SH-SY5Y (cell line): ENCODE data around the gene RAB8B.

ENCODE experiments used
- GATA2 ChIP-seq: IDR thresholded peaks from 2 replicates; pipeline ENCODE4 v1.6.1; 2011; ENCODE audit warnings: mild to moderate bottlenecking, low read depth, low read length
- GATA3 ChIP-seq: IDR thresholded peaks from 2 replicates; pipeline ENCODE4 v1.6.1; 2011; ENCODE audit warnings: low read depth, mild to moderate bottlenecking, low read length, moderate library complexity

DNA sequence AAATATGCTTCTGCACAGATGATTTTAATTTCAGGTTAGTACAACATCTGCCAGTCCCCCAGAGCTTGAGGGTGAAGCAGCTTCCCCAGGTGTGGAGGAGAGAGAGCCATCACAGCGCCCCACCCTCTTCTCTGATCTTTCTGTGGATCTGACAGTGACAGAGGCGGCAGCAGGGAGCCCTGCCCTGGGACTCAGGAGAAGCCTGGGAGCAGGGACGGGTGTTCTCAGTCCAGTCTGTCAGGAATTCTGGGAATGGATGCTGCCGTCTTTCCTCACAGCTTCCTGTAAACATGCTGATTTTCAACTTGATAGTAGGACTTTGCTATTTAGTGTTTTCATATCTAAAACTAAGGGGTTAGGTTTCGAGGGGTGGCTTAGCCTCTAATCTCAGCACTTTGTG lies 11.4 kb upstream of the RAB8B start:
- TF ChIP-seq GATA2, result no peak
- no peak for TF ChIP-seq GATA3
